Mammary epithelial cell (primary cell): ENCODE measurements around the gene AFAP1.

ENCODE experiments used
- EZH2 ChIP-seq: IDR thresholded peaks from 2 replicates; pipeline ENCODE4 v1.6.1; 2012; ENCODE audit warnings: low read length, inconsistent platforms, borderline replicate concordance
- TF ChIP-seq, protein P1 (sequence below), 2 donors: IDR thresholded peaks in 1 of 2; conservative IDR thresholded peaks in 1 of 2; 2 replicates each; pipeline ENCODE4 v1.5.1; 2011 to 2012; ENCODE audit warnings: inconsistent platforms in 2 of 2, low read length in 2 of 2, mild to moderate bottlenecking in 2 of 2, control low read depth in 1 of 2, low read depth in 1 of 2; ENCODE audit not compliant: insufficient read depth in 1 of 2; ENCODE audit errors: extremely low read depth in 1 of 2

DNA sequence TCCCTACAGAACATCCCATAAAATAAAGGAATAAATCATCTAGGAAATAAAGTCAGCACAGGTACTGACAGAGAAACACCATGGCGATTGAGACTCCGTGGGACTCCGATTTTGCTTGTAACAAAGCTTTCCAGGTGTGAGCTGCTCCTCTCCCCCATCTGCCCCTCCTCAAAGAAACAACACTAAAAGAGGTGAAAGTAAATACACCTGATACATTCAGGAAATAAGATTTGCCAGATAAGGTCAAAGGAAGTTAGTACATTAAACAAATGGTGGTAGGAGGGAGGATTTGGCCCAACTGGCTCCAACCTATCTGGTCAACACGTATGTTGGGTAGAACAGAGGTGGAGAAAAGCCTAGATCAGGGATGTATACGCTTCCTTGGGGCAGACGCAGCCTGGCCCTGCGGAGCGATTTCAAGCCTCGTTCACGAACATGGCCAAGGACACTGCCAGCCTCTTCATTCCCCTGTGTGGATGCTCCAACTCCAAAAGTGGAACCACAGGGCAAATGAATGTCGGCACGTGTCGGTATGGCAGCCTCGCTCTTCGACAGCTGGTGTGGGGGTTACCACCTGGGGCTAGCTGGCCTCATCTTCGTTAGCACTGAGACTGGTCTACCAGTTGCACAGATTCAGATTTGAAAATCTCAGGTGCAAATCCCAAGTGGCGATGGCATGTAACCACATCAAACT, 162.5 kb downstream of the AFAP1 start:
- TF ChIP-seq EZH2, result no peak
- TF ChIP-seq, protein P1, sequence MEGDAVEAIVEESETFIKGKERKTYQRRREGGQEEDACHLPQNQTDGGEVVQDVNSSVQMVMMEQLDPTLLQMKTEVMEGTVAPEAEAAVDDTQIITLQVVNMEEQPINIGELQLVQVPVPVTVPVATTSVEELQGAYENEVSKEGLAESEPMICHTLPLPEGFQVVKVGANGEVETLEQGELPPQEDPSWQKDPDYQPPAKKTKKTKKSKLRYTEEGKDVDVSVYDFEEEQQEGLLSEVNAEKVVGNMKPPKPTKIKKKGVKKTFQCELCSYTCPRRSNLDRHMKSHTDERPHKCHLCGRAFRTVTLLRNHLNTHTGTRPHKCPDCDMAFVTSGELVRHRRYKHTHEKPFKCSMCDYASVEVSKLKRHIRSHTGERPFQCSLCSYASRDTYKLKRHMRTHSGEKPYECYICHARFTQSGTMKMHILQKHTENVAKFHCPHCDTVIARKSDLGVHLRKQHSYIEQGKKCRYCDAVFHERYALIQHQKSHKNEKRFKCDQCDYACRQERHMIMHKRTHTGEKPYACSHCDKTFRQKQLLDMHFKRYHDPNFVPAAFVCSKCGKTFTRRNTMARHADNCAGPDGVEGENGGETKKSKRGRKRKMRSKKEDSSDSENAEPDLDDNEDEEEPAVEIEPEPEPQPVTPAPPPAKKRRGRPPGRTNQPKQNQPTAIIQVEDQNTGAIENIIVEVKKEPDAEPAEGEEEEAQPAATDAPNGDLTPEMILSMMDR (conservative IDR thresholded peaks at IDR 0.05 in 1 of 2, IDR thresholded peaks at IDR 0.05 in 1 of 2; ENCODE audit: extremely low read depth in 1 of 2, insufficient read depth in 1 of 2, low read depth in 1 of 2, low read length in 2 of 2), result no peak
